B cell (primary cell): ENCODE results near the gene TGFA.

Experiments used
- CTCF ChIP-seq: fragments of 200-600 bp; IDR thresholded peaks from one replicate; pipeline ENCODE4 v1.8.0; 2022; ENCODE audit warnings: antibody characterized with exemption, mild to moderate bottlenecking
- EZH2 ChIP-seq: IDR thresholded peaks from 2 replicates; pipeline ENCODE4 v1.6.1; 2012; ENCODE audit warnings: borderline replicate concordance, low read depth, mild to moderate bottlenecking, moderate library complexity, low read length; ENCODE audit not compliant: insufficient read depth, poor library complexity, severe bottlenecking

DNA sequence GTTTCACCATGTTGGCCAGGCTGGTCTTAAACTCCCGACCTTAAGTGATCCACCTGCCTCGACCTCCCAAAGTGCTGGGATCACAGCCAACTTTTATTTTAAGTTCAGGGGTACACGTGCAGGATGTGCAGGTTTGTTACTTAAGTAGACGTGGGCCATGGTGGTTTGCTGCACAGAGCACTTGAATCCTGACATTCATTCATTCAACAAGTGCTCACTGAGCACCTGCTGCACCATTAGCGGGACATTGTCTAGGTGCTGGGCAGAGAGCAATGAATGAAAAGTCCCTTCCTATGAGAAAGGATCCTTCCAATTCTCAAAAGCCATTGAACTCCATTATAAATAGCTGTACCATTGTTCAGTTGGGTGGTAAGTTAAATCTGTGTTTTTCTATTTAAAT, 31.0 kb downstream of the TGFA start:
- TF ChIP-seq CTCF (no peak), EZH2 (no peak)
